Testis (tissue), 2 donors: ENCODE data around the gene RNU6-1.

ENCODE experiments used
- POLR2A ChIP-seq: fragments of 450-650 bp; IDR thresholded peaks from one replicate; pipeline ENCODE4 v1.6.1; 2017; ENCODE audit warnings: antibody characterized with exemption, mild to moderate bottlenecking, moderate library complexity
- TF ChIP-seq, protein P1 (sequence below), 3 experiments: fragments of 450-650 bp in 2 of 3; fragments of 200-600 bp in 1 of 3; sonication (generic) in 1 of 3; IDR thresholded peaks; one replicate each; pipeline ENCODE4 v1.5.1; 2016 to 2019; ENCODE audit warnings: antibody characterized with exemption in 3 of 3, mild to moderate bottlenecking in 2 of 3, moderate library complexity in 1 of 3

- TF ChIP-seq, protein P1, sequence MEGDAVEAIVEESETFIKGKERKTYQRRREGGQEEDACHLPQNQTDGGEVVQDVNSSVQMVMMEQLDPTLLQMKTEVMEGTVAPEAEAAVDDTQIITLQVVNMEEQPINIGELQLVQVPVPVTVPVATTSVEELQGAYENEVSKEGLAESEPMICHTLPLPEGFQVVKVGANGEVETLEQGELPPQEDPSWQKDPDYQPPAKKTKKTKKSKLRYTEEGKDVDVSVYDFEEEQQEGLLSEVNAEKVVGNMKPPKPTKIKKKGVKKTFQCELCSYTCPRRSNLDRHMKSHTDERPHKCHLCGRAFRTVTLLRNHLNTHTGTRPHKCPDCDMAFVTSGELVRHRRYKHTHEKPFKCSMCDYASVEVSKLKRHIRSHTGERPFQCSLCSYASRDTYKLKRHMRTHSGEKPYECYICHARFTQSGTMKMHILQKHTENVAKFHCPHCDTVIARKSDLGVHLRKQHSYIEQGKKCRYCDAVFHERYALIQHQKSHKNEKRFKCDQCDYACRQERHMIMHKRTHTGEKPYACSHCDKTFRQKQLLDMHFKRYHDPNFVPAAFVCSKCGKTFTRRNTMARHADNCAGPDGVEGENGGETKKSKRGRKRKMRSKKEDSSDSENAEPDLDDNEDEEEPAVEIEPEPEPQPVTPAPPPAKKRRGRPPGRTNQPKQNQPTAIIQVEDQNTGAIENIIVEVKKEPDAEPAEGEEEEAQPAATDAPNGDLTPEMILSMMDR (IDR thresholded peaks at IDR 0.05), result no peak
- no peak for TF ChIP-seq POLR2A
These were observed 14.6 kb downstream of the RNU6-1 start, which contains the start of gene SKOR1 for GRCh38 chr15:67824976-67825880.
